Adrenal gland (tissue), 12 donors: ENCODE measurements around the gene TRIM63. TPM values are rescaled to one million over a fixed set of nuclear protein-coding genes. Genes with fewer than 3 reads are reported as not detected.

Experiments used
- DNase-seq, 7 donors: peaks; one replicate each; pipeline ENCODE4 v3.0.0-alpha.2; 2019 to 2020
- H3K27ac ChIP-seq, 5 donors: fragments of 200-600 bp; sonication (generic) in 4 of 5; 1 replicate in 3 of 5; 2 replicates in 2 of 5; pipeline versions ENCODE4 v1.5.1 to v1.8.0; 2016 to 2020; ENCODE audit warnings: mild to moderate bottlenecking in 1 of 5
- H3K27me3 ChIP-seq: fragments of 200-600 bp; 2 replicates; pipeline ENCODE4 v1.8.0; 2021
- H3K36me3 ChIP-seq, 2 donors: fragments of 200-600 bp; replicated peaks in 1 of 2; 1 replicate in 1 of 2; 2 replicates in 1 of 2; pipeline versions ENCODE4 v1.5.1 to v1.8.0; 2018 to 2022
- H3K4me1 ChIP-seq, 2 donors: fragments of 200-600 bp; replicated peaks in 1 of 2; 1 replicate in 1 of 2; 2 replicates in 1 of 2; pipeline versions ENCODE4 v1.5.1 to v1.8.0; 2018 to 2021
- H3K4me3 ChIP-seq, 4 donors: fragments of 200-600 bp; sonication (generic) in 3 of 4; one replicate each; pipeline ENCODE4 v1.5.1; 2016 to 2018
- H3K9me3 ChIP-seq, 3 donors: fragments of 200-600 bp; sonication (generic) in 1 of 3; replicated peaks in 1 of 3; 1 replicate in 2 of 3; 2 replicates in 1 of 3; pipeline versions ENCODE4 v1.5.1 to v1.8.0; 2016 to 2021
- CTCF ChIP-seq, 6 experiments: fragments of 450-650 bp in 4 of 6; fragments of 200-600 bp in 2 of 6; sonication (generic) in 1 of 6; IDR thresholded peaks; 1 replicate in 5 of 6; 2 replicates in 1 of 6; pipeline versions ENCODE4 v1.5.1 to v1.8.0; 2016 to 2021; ENCODE audit warnings: antibody characterized with exemption in 6 of 6, mild to moderate bottlenecking in 2 of 6, moderate library complexity in 1 of 6
- POLR2A ChIP-seq, 2 donors: fragments of 450-650 bp; IDR thresholded peaks; one replicate each; pipeline ENCODE4 v1.6.1; 2017; ENCODE audit warnings: antibody characterized with exemption in 2 of 2, mild to moderate bottlenecking in 2 of 2, moderate library complexity in 1 of 2
- WGBS, 4 donors: extraction: QIAGEN DNeasy Blood & Tissue Kit in 2 of 4; methylation state at CpG; one replicate each; pipeline versions ENCODE4 v1.1.5 to v1.1.7; 2013 to 2017; 5-methylcytosine and 5-hydroxymethylcytosine counted together
- intact Hi-C, 2 donors: fragments of 100-400 bp; cut with DNase I; formaldehyde crosslinking; loops; one replicate each; pipeline versions ENCODE4 v1.14.1 to v1.15.0; 2022 to 2023
- polyA plus RNA-seq, 3 donors: library from polyadenylated mRNA; stranded (reverse); fragments of 200-250 nt in 2 of 3; fragments of 350-450 nt in 1 of 3; fragmentation: Illumina TruSeq in 1 of 3; extraction: RNeasy Lipid Tissue Mini Kit (QIAGEN cat#74804) in 1 of 3; gene quantifications; one replicate each; pipeline ENCODE4 v1.2.3, GENCODE V29; 2013 to 2014
- total RNA-seq, 9 donors: library from RNA; depleted of rRNA in 4 of 9; stranded (reverse); fragments of >200 nt in 4 of 9; fragments of 120-200 nt in 1 of 9; fragmentation: NEBNext Ultra II Directional in 1 of 9; extraction: Animal tissue kit (Norgen Biotek cat#: 25700) in 1 of 9; gene quantifications; one replicate each; pipeline versions ENCODE4 v1.1.0 to v1.2.4, GENCODE V29; 2013 to 2023
- donor health status: healthy with polysubstance abuse.
- donor health status: Bipolar disorder and iron deficiency.
- donor health status: DM: yes; HTN: yes; CAD: no.
- donor health status: DM: no; HTN: no; CAD: no.
- donor health status: DM: no; HTN: no; CAD: no.
- donor health status: DM: yes; HTN: yes; CAD: no.

Gene TRIM63
- total and polyA plus RNA-seq, 12 donors, result 0.06 to 4.6 (median 0.18) TPM; not detected in 7

GRCh38 chr1:26079960-26080814 lies 12.8 kb upstream of the TRIM63 start:
- 54 to 65% (median 59%) methylated on average over 9 of the region's 9 CpGs for WGBS, 4 donors
- H3K9me3 ChIP-seq, result no peaks in the 10 kb centered on the region
- TF ChIP-seq CTCF (IDR thresholded peaks at IDR 0.05) (no peak), POLR2A (IDR thresholded peaks at IDR 0.05) (no peak)
- H3K4me3 ChIP-seq, result no peak overlapping the region
- H3K4me1 ChIP-seq, result no peaks in the 10 kb centered on the region
- H3K36me3 ChIP-seq, result no peaks in the 10 kb centered on the region
- H3K27me3 ChIP-seq, result peaks cover 14% of the 10 kb centered on the region
- intact Hi-C loops, result no loop called here
- H3K27ac ChIP-seq, result no peak overlapping the region
- peak in 1 of 7 donors; percentile 10 for DNase-seq

- H3K27me3 ChIP-seq, result peaks cover 14% of the 10 kb centered on the region
- H3K9me3 ChIP-seq, result no peaks in the 10 kb centered on the region
- no peak overlapping the region for H3K4me3 ChIP-seq
- H3K27ac ChIP-seq, result no peak overlapping the region
- intact Hi-C loops, result no loop called here
- no peaks in the 10 kb centered on the region for H3K4me1 ChIP-seq
- TF ChIP-seq POLR2A (IDR thresholded peaks at IDR 0.05) (no peak), CTCF (IDR thresholded peaks at IDR 0.05) (no peak)
- H3K36me3 ChIP-seq, result no peaks in the 10 kb centered on the region
- no peak for DNase-seq
- 72 to 89% (median 75%) methylated on average over 7 of the region's 7 CpGs for WGBS, 4 donors
These were observed 11.7 kb upstream of the TRIM63 start for GRCh38 chr1:26079178-26079563.

GRCh38 chr1:26078286-26079177 lies 11.1 kb upstream of the TRIM63 start:
- H3K4me1 ChIP-seq, result no peaks in the 10 kb centered on the region
- DNase-seq, result no peak
- H3K4me3 ChIP-seq, result no peak overlapping the region
- H3K27ac ChIP-seq, result no peak overlapping the region
- no peaks in the 10 kb centered on the region for H3K9me3 ChIP-seq
- 70 to 77% (median 75%) methylated on average over 8 of the region's 8 CpGs for WGBS, 4 donors
- intact Hi-C loops, result no loop called here
- no peaks in the 10 kb centered on the region for H3K36me3 ChIP-seq
- peaks cover 16% of the 10 kb centered on the region for H3K27me3 ChIP-seq
- TF ChIP-seq CTCF (IDR thresholded peaks at IDR 0.05) (no peak), POLR2A (IDR thresholded peaks at IDR 0.05) (no peak)

GRCh38 chr1:26077524-26077923 lies 10.1 kb upstream of the TRIM63 start:
- Histone ChIP-seq H3K4me3 (no peak overlapping the region), H3K27ac (no peak overlapping the region), H3K27me3 (peaks cover 21% of the 10 kb centered on the region), H3K9me3 (no peaks in the 10 kb centered on the region), H3K4me1 (no peaks in the 10 kb centered on the region), H3K36me3 (no peaks in the 10 kb centered on the region)
- TF ChIP-seq POLR2A (IDR thresholded peaks at IDR 0.05) (no peak), CTCF (IDR thresholded peaks at IDR 0.05) (no peak)
- DNase-seq, result no peak
- intact Hi-C loops, result no loop called here
- 93 to 100% (median 100%) methylated on average over 1 of the region's 1 CpG for WGBS, 4 donors
